Effector memory CD4-positive, alpha-beta T cell (primary cell): ENCODE measurements around the gene ACER3.

Experiments
- DNase-seq, 3 donors: peaks; one replicate each; pipeline ENCODE4 v3.0.0-alpha.2; 2020
- H3K27ac ChIP-seq: 2 replicates; pipeline ENCODE4 v1.7.0; 2013; ENCODE audit warnings: mild to moderate bottlenecking, low read length, moderate library complexity; ENCODE audit not compliant: insufficient read depth, poor library complexity, severe bottlenecking
- H3K27me3 ChIP-seq: replicated peaks from 2 replicates; pipeline ENCODE4 v1.7.0; 2013; ENCODE audit warnings: mild to moderate bottlenecking, low read length; ENCODE audit not compliant: insufficient read depth, control insufficient read depth, poor library complexity, severe bottlenecking
- H3K36me3 ChIP-seq: 2 replicates; pipeline ENCODE4 v1.7.0; 2013; ENCODE audit warnings: mild to moderate bottlenecking, low read length, moderate library complexity; ENCODE audit not compliant: control insufficient read depth, insufficient read depth
- H3K4me1 ChIP-seq: 2 replicates; pipeline ENCODE4 v1.7.0; 2013; ENCODE audit warnings: low read length, mild to moderate bottlenecking; ENCODE audit not compliant: control insufficient read depth, insufficient read depth, poor library complexity, severe bottlenecking
- H3K4me3 ChIP-seq: 2 replicates; pipeline ENCODE4 v1.7.0; 2013; ENCODE audit warnings: low read length, low read depth, mild to moderate bottlenecking; ENCODE audit not compliant: insufficient read depth, poor library complexity, severe bottlenecking
- H3K9me3 ChIP-seq: 2 replicates; pipeline ENCODE4 v1.7.0; 2013; ENCODE audit warnings: mild to moderate bottlenecking, low read length, moderate library complexity; ENCODE audit not compliant: control insufficient read depth

Gene ACER3

GRCh38 chr11:77068457-77069335, 208.0 kb downstream of the ACER3 start:
- DNase-seq: no peak
- Histone ChIP-seq H3K4me1 (peaks cover 10% of the 10 kb centered on the region), H3K4me3 (no peak overlapping the region), H3K27me3 (no peaks in the 10 kb centered on the region), H3K27ac (no peak overlapping the region), H3K9me3 (no peaks in the 10 kb centered on the region), H3K36me3 (no peaks in the 10 kb centered on the region)

GRCh38 chr11:77069336-77069968, 208.7 kb downstream of the ACER3 start:
- Histone ChIP-seq H3K4me3 (no peak overlapping the region), H3K36me3 (no peaks in the 10 kb centered on the region), H3K27ac (no peak overlapping the region), H3K27me3 (no peaks in the 10 kb centered on the region), H3K4me1 (peaks cover 10% of the 10 kb centered on the region), H3K9me3 (no peaks in the 10 kb centered on the region)
- DNase-seq: no peak

- Histone ChIP-seq H3K36me3 (no peaks in the 10 kb centered on the region), H3K27ac (no peak overlapping the region), H3K4me3 (no peak overlapping the region), H3K4me1 (peaks cover 10% of the 10 kb centered on the region), H3K9me3 (no peaks in the 10 kb centered on the region), H3K27me3 (no peaks in the 10 kb centered on the region)
- DNase-seq: no peak
Measured at GRCh38 chr11:77069969-77070582, 209.4 kb downstream of the ACER3 start.

GRCh38 chr11:77071077-77071476, 210.4 kb downstream of the ACER3 start:
- Histone ChIP-seq H3K27me3 (no peaks in the 10 kb centered on the region), H3K27ac (no peak overlapping the region), H3K4me1 (peaks cover 7% of the 10 kb centered on the region), H3K9me3 (no peaks in the 10 kb centered on the region), H3K4me3 (no peak overlapping the region), H3K36me3 (no peaks in the 10 kb centered on the region)
- no peak for DNase-seq

GRCh38 chr11:77071671-77072605, 211.2 kb downstream of the ACER3 start:
- DNase-seq: no peak
- Histone ChIP-seq H3K27me3 (no peaks in the 10 kb centered on the region), H3K36me3 (no peaks in the 10 kb centered on the region), H3K4me1 (peaks cover 4% of the 10 kb centered on the region), H3K9me3 (no peaks in the 10 kb centered on the region), H3K4me3 (no peak overlapping the region), H3K27ac (no peak overlapping the region)

GRCh38 chr11:77072851-77073327, 212.2 kb downstream of the ACER3 start:
- Histone ChIP-seq H3K27ac (no peak overlapping the region), H3K36me3 (no peaks in the 10 kb centered on the region), H3K4me1 (no peaks in the 10 kb centered on the region), H3K4me3 (no peak overlapping the region), H3K9me3 (no peaks in the 10 kb centered on the region), H3K27me3 (no peaks in the 10 kb centered on the region)
- no peak for DNase-seq

- DNase-seq: no peak
- Histone ChIP-seq H3K36me3 (no peaks in the 10 kb centered on the region), H3K27me3 (no peaks in the 10 kb centered on the region), H3K9me3 (no peaks in the 10 kb centered on the region), H3K27ac (no peak overlapping the region), H3K4me1 (no peaks in the 10 kb centered on the region), H3K4me3 (no peak overlapping the region)
Measured at GRCh38 chr11:77073328-77074001, 212.7 kb downstream of the ACER3 start.

- H3K9me3 ChIP-seq: no peaks in the 10 kb centered on the region
- no peak overlapping the region for H3K27ac ChIP-seq
- H3K27me3 ChIP-seq: no peaks in the 10 kb centered on the region
- H3K4me1 ChIP-seq: no peaks in the 10 kb centered on the region
- H3K36me3 ChIP-seq: no peaks in the 10 kb centered on the region
- H3K4me3 ChIP-seq: no peak overlapping the region
- no peak for DNase-seq
Measured at GRCh38 chr11:77074205-77074604, 213.5 kb downstream of the ACER3 start.

- Histone ChIP-seq H3K36me3 (no peaks in the 10 kb centered on the region), H3K27me3 (no peaks in the 10 kb centered on the region), H3K4me3 (no peak overlapping the region), H3K27ac (no peak overlapping the region), H3K9me3 (no peaks in the 10 kb centered on the region), H3K4me1 (no peaks in the 10 kb centered on the region)
- no peak for DNase-seq
Measured at GRCh38 chr11:77074626-77075221, 214.0 kb downstream of the ACER3 start.
